Stimulated activated CD8-positive, alpha-beta memory T cell treated with anti-CD3 and anti-CD28 coated beads, Interleukin-12 subunit alpha, Interleukin-12 subunit beta, amount 100 ng/mL, for 4 hours (primary cell): ENCODE results near the gene ATP9B.
"Not testable (repeated sequence)": the region's sequence is repeated elsewhere in the genome, so short reads cannot be mapped to it uniquely, and the experiment has no call there.

Experiments
- DNase-seq: peaks from one replicate; pipeline ENCODE4 v3.0.0-alpha.2; 2020; ENCODE audit warnings: low read depth

The ATP9B gene

GRCh38 chr18:79245517-79246001, 176.4 kb downstream of the ATP9B start:
- DNase-seq: no peak

GRCh38 chr18:79246309-79247108, 177.3 kb downstream of the ATP9B start:
- DNase-seq: peak; percentile 59

- no peak for DNase-seq
These were observed 179.4 kb downstream of the ATP9B start for GRCh38 chr18:79248495-79249060.

GRCh38 chr18:79250301-79250981, 181.2 kb downstream of the ATP9B start:
- DNase-seq: no peak

GRCh38 chr18:79251021-79251420, 181.8 kb downstream of the ATP9B start:
- no peak for DNase-seq

- DNase-seq: no peak
These were observed 183.9 kb downstream of the ATP9B start for GRCh38 chr18:79252904-79253633.

GRCh38 chr18:79257480-79257879, 188.3 kb downstream of the ATP9B start:
- DNase-seq: no peak

GRCh38 chr18:79258447-79258846, 189.3 kb downstream of the ATP9B start:
- DNase-seq: no peak

- no peak for DNase-seq
These were observed 190.0 kb downstream of the ATP9B start for GRCh38 chr18:79259218-79259617.

- DNase-seq: no peak
These were observed 190.8 kb downstream of the ATP9B start for GRCh38 chr18:79260023-79260422.

- DNase-seq: no peak
These were observed 191.3 kb downstream of the ATP9B start for GRCh38 chr18:79260510-79260909.

- not testable (repeated sequence) for DNase-seq
These were observed 195.9 kb downstream of the ATP9B start for GRCh38 chr18:79265068-79265467.

- not testable (repeated sequence) for DNase-seq
These were observed 202.6 kb downstream of the ATP9B start for GRCh38 chr18:79271812-79272211.

GRCh38 chr18:79272916-79273315, 203.7 kb downstream of the ATP9B start:
- no peak for DNase-seq

- DNase-seq: no peak
These were observed 205.6 kb downstream of the ATP9B start for GRCh38 chr18:79274823-79275222.

GRCh38 chr18:79275461-79275860, 206.3 kb downstream of the ATP9B start:
- no peak for DNase-seq

GRCh38 chr18:79275992-79276391, 206.8 kb downstream of the ATP9B start:
- DNase-seq: no peak

GRCh38 chr18:79278896-79279295, 209.7 kb downstream of the ATP9B start:
- no peak for DNase-seq

- DNase-seq: no peak
These were observed 214.1 kb downstream of the ATP9B start for GRCh38 chr18:79283131-79283810.

- DNase-seq: no peak
These were observed 214.7 kb downstream of the ATP9B start for GRCh38 chr18:79283929-79284328.

GRCh38 chr18:79285191-79285590, 216.0 kb downstream of the ATP9B start:
- not testable (repeated sequence) for DNase-seq

GRCh38 chr18:79290409-79290808, 221.2 kb downstream of the ATP9B start:
- DNase-seq: not testable (repeated sequence)
